NAMALWA (cell line): ENCODE data around the gene MR1.
A peak's percentile ranks its signal among the peaks of the same experiment; 100 is the strongest.

Experiments used
- DNase-seq: peaks from one replicate; pipeline ENCODE4 v3.0.0-alpha.2; 2015; ENCODE audit warnings: low spot score

MR1 gene

GRCh38 chr1:181062836-181063428 is 29.1 kb downstream of the MR1 start:
- DNase-seq, result peak; percentile 61

- no peak for DNase-seq
Measured at GRCh38 chr1:181064011-181064623, 30.3 kb downstream of the MR1 start.

- DNase-seq, result no peak
Measured at GRCh38 chr1:181064702-181065101, 30.9 kb downstream of the MR1 start.

- DNase-seq, result no peak
Measured at GRCh38 chr1:181073638-181074037, 39.9 kb downstream of the MR1 start.

GRCh38 chr1:181075766-181076350 is 42.1 kb downstream of the MR1 start:
- DNase-seq, result no peak

GRCh38 chr1:181076852-181077251 is 43.1 kb downstream of the MR1 start:
- DNase-seq, result no peak

- no peak for DNase-seq
Measured at GRCh38 chr1:181077576-181078242, 43.9 kb downstream of the MR1 start.

- DNase-seq, result no peak
Measured at GRCh38 chr1:181079382-181079781, 45.6 kb downstream of the MR1 start.

GRCh38 chr1:181079920-181080319 is 46.1 kb downstream of the MR1 start:
- no peak for DNase-seq

GRCh38 chr1:181080556-181080955 is 46.8 kb downstream of the MR1 start:
- no peak for DNase-seq

- no peak for DNase-seq
Measured at GRCh38 chr1:181081395-181081794, 47.6 kb downstream of the MR1 start.

- peak; percentile 92 for DNase-seq
Measured at GRCh38 chr1:181083842-181084605, 50.2 kb downstream of the MR1 start.

- no peak for DNase-seq
Measured at GRCh38 chr1:181084606-181084969, 50.8 kb downstream of the MR1 start.

GRCh38 chr1:181086091-181086490 is 52.3 kb downstream of the MR1 start:
- peak; percentile 3 for DNase-seq

GRCh38 chr1:181086926-181087325 is 53.1 kb downstream of the MR1 start:
- DNase-seq, result no peak

- DNase-seq, result peak; percentile 71
Measured at GRCh38 chr1:181087400-181087901, 53.7 kb downstream of the MR1 start.

GRCh38 chr1:181088079-181089016 is 54.6 kb downstream of the MR1 start, which contains the start of gene IER5:
Gene IER5 (plus strand): TSS chr1:181088700. CDS start chr1:181088903, 203 bp downstream.
- peak; percentile 99 for DNase-seq

GRCh38 chr1:181089017-181089675 is 55.4 kb downstream of the MR1 start:
- peak; percentile 56 for DNase-seq

- peak; percentile 86 for DNase-seq
Measured at GRCh38 chr1:181089676-181090544, 56.1 kb downstream of the MR1 start.
